IPS-11a (cell line): ENCODE results near the gene PPIP5K1.
"Not testable (repeated sequence)": the region's sequence is repeated elsewhere in the genome, so short reads cannot be mapped to it uniquely, and the experiment has no call there.

Experiments
- H3K4me3 ChIP-seq: one replicate; pipeline ENCODE4 v1.5.1; 2013; ENCODE audit warnings: low read depth, low read length, control low read depth

PPIP5K1 gene

GRCh38 chr15:43589778-43590466 is at the start of gene PPIP5K1:
Gene PPIP5K1 (minus strand): TSS chr15:43590208. CDS start chr15:43584504, 5,704 bp downstream.
- H3K4me3 ChIP-seq = not testable (repeated sequence)

DNA sequence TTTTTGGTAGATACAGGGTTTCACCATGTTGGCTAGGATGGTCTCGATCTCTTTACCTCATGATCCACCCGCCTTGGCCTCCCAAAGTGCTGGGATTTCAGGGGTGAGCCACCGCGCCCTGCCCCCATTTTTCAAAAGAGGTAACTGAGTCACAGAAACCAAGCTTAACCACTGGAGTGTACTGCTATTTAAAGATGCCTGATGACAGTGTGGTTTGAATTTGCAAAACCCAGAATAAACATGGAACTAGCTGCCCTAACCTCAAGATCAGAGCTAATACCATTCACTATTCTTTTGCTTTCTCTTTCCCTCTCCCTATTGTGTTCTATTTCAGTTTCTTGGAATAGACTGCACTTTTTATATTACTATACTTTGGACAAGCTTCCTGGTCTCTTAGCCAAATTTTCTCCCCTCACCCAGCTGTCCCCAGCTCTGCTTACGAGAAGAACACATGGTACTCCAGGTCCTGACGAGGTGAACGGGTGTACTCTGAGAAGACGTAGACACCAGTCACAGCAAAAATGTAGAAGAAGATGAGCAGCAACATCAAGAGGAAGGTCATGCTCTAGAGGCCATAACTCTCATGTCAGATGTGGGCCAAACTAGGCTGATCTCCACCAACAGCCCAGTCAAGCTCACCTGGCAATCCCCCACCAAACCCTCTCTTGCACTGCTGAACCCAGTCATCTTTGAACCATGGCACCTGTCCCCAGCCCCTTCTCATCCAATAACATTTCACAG is 48.6 kb upstream of the PPIP5K1 start:
- not testable (repeated sequence) for H3K4me3 ChIP-seq

- H3K4me3 ChIP-seq = not testable (repeated sequence)
Measured at GRCh38 chr15:43626937-43627336, 36.9 kb upstream of the PPIP5K1 start.

- no peak overlapping the region for H3K4me3 ChIP-seq
Measured at GRCh38 chr15:43625106-43625505, 35.1 kb upstream of the PPIP5K1 start.

DNA sequence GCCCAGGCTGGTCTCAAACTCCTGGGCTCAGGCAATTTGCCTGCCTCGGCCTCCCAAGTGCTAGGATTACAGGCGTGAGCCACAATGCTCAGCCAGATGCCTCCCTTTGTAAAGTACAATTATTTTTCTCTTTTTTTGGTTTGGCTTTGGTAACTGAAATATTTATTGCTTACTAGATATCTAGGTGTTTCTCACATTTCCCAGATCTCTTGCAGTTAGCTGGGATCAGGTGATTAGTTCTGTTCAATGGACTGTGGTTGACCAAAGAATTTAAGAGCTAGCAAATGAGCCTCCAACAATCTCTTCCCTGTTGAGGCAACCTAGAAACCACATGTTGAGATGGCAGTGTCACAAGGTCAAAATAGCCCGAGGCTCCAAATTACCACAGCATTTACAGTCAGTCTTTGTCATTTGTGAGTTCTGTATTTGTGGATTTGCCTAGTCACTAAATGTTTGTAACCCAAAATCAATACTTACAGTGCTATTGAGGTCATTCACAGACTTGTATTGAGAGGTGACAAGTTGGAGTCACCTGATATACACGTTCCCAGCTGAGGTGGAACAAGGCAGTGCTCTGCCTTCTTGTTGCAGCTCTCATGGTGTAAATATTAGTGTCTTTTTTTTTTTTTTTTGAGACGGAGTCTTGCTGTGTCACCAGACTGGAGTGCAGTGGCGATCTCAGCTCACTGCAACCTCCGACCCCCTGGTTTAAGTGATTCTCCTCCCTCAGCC is 32.2 kb upstream of the PPIP5K1 start:
- H3K4me3 ChIP-seq = not testable (repeated sequence)

GRCh38 chr15:43618700-43619099 is 28.7 kb upstream of the PPIP5K1 start, which contains the start of gene STRC:
Gene STRC (minus strand): TSS chr15:43618800. CDS start chr15:43618722, 78 bp downstream.
- not testable (repeated sequence) for H3K4me3 ChIP-seq

DNA sequence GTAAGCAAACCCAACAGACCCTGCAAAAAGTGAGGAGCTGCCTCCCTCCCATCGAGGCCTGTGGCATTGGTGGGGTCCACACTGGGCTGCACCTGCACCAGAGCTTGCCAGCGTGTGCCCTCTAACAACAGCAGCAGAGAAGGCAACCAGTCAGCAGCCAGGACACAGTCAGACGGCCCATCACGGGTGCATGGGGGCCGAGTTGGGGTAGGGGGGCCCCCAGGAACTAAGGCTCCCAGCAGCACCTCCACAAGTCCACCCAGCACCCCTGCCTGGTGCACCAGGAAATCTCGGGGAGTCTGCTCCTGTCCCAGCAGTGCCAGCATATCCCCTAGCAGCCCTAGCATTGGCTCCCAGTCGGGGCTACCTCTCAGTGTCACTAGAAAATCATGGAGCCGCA is 27.7 kb upstream of the PPIP5K1 start:
- not testable (repeated sequence) for H3K4me3 ChIP-seq

DNA sequence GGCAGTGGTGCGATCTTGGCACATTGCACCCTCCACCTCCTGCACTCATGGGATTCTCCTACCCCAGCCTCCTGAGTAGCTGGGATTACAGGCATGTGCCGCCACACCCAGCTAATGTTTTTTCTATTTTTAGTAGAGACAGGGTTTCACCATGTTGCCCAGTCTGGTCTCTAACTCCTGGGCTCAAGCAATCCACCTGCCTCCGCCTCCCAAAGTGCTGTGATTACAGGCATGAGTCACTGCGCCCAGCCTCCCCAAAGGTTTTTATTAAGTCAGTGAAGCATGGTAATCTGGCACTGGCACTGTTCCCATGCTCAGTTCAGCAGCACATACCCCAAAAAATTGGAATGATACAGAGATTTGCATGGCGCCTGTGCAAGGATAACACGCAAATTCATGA is 12.2 kb upstream of the PPIP5K1 start:
- not testable (repeated sequence) for H3K4me3 ChIP-seq

- not testable (repeated sequence) for H3K4me3 ChIP-seq
Measured at GRCh38 chr15:43600200-43600599, 10.2 kb upstream of the PPIP5K1 start.

DNA sequence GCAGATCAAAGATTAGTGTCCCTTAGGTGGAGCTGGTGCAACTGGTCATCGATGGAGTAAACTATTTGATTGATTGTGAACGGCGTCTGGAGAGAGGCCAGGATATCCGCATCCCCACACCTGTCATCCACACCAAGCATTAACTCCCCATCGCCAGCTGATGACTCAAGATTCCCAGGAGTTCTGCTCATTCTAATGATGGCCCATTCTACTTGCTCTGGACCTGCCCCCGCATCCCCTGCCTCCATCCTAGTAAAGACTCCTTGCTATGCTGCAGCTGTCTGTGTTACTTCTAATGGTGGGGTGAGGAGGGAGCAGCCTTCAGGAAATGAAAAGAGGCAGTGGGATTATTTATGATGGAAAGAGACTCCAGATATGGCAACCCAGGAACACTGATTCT is 9.1 kb upstream of the PPIP5K1 start:
- H3K4me3 ChIP-seq = not testable (repeated sequence)

- not testable (repeated sequence) for H3K4me3 ChIP-seq
Measured at GRCh38 chr15:43593328-43594190, 3.6 kb upstream of the PPIP5K1 start, which contains the start of gene CKMT1B. Gene CKMT1B (plus strand): TSS chr15:43594027. CDS start chr15:43594219, 192 bp downstream.

GRCh38 chr15:43592841-43593240 is 2.8 kb upstream of the PPIP5K1 start:
- not testable (repeated sequence) for H3K4me3 ChIP-seq

GRCh38 chr15:43574607-43575006 is 15.4 kb downstream of the PPIP5K1 start:
- H3K4me3 ChIP-seq = not testable (repeated sequence)

GRCh38 chr15:43566615-43567014 is 23.4 kb downstream of the PPIP5K1 start:
- not testable (repeated sequence) for H3K4me3 ChIP-seq

- not testable (repeated sequence) for H3K4me3 ChIP-seq
Measured at GRCh38 chr15:43563793-43564192, 26.2 kb downstream of the PPIP5K1 start.

DNA sequence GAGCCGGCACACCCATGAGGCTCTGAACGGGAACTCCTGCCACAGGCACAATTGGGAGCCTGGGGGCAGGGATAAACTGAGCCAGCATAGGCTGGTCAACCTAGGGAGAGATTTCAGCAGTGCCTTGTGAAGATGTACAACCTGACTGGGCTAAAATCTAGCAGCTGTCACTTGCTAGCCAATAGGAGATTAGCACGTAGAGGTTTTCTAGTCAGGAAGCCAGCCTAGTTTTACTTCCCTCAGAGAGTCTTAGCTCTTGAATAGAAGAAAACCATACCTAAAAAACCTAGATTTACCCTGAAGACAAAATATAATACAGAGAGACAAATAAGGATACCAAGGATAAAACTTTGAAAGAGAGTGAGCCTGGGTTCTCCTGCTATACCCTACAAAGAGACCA is 27.3 kb downstream of the PPIP5K1 start:
- not testable (repeated sequence) for H3K4me3 ChIP-seq

- H3K4me3 ChIP-seq = no peak overlapping the region
Measured at GRCh38 chr15:43552986-43553385, 37.0 kb downstream of the PPIP5K1 start.

DNA sequence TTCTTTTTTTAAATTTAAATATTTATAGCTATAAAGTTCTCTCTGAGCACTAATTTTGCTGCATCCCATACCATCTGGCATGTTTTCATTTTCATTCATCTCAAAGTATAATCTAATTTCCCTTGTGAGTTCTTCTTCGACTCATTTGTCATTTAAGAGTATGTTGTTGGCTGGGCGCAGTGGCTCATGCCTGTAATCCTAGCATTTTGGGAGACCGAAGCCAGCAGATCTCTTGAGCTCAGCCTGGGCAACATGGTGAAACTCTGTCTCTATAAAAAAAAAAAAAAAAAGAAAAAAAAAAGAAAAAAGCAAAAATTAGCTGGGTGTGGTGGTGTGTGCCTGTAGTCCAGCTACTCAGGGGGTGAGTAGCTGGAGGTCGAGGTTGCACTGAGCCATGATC is 37.8 kb downstream of the PPIP5K1 start:
- H3K4me3 ChIP-seq = no peak overlapping the region

- no peak overlapping the region for H3K4me3 ChIP-seq
Measured at GRCh38 chr15:43550527-43551363, 39.3 kb downstream of the PPIP5K1 start.

GRCh38 chr15:43547539-43547938 is 42.5 kb downstream of the PPIP5K1 start:
- no peak overlapping the region for H3K4me3 ChIP-seq
